GM18505 (cell line): ENCODE measurements around the gene AQP2.

Source experiments
- ATAC-seq: cut with Tn5 transposase; IDR thresholded peaks from one replicate; pipeline ENCODE4 v1.9.1; 2021; ENCODE audit not compliant: unreplicated experiment
- POLR2A ChIP-seq: IDR thresholded peaks from 4 replicates; pipeline ENCODE4 v1.6.1; 2011; ENCODE audit warnings: borderline replicate concordance; ENCODE audit not compliant: insufficient read depth, insufficient read length; ENCODE audit errors: extremely low read depth

The AQP2 gene

GRCh38 chr12:49923035-49923644 lies 27.4 kb upstream of the AQP2 start:
- no peak for ATAC-seq
- no peak for TF ChIP-seq POLR2A

GRCh38 chr12:49923880-49924556 lies 26.5 kb upstream of the AQP2 start:
- ATAC-seq, result no peak
- TF ChIP-seq POLR2A, result no peak

- no peak for TF ChIP-seq POLR2A
Measured at GRCh38 chr12:49924628-49925246, 25.8 kb upstream of the AQP2 start.

GRCh38 chr12:49925433-49926204 lies 24.9 kb upstream of the AQP2 start:
- no peak for ATAC-seq
- no peak for TF ChIP-seq POLR2A

More at GRCh38 chr12:49924628-49925246, 25.8 kb upstream of the AQP2 start:
- ATAC-seq, result no peak

- no peak for TF ChIP-seq POLR2A
- no peak for ATAC-seq
Measured at GRCh38 chr12:49928471-49928870, 22.1 kb upstream of the AQP2 start.

GRCh38 chr12:49929581-49929980 lies 21.0 kb upstream of the AQP2 start:
- no peak for ATAC-seq
- TF ChIP-seq POLR2A, result no peak

- no peak for ATAC-seq
- no peak for TF ChIP-seq POLR2A
Measured at GRCh38 chr12:49930515-49931288, 19.8 kb upstream of the AQP2 start.

GRCh38 chr12:49932023-49932422 lies 18.5 kb upstream of the AQP2 start:
- no peak for TF ChIP-seq POLR2A
- no peak for ATAC-seq

- no peak for TF ChIP-seq POLR2A
- ATAC-seq, result no peak
Measured at GRCh38 chr12:49932533-49933130, 17.9 kb upstream of the AQP2 start.

- ATAC-seq, result no peak
- no peak for TF ChIP-seq POLR2A
Measured at GRCh38 chr12:49933796-49934195, 16.7 kb upstream of the AQP2 start.

GRCh38 chr12:49934505-49934904 lies 16.0 kb upstream of the AQP2 start:
- TF ChIP-seq POLR2A, result no peak
- ATAC-seq, result no peak

GRCh38 chr12:49936925-49937324 lies 13.6 kb upstream of the AQP2 start:
- TF ChIP-seq POLR2A, result no peak
- ATAC-seq, result no peak
